SK-N-SH (cell line): Measurements from ENCODE around the gene ADGRL4. TPM values are rescaled to one million over a fixed set of nuclear protein-coding genes. Genes with fewer than 3 reads are reported as not detected.

Experiments
- CTCF ChIA-PET: fragments of 300-600, 350-600 bp; formaldehyde crosslinking; extraction: SDS; loops from one replicate; lab custom pipeline; 2021; lab: Yijun Ruan, JAX
- POLR2A ChIA-PET: fragments of 350-600 bp; sonication (Branson Sonifier 250); formaldehyde crosslinking; extraction: SDS; loops from one replicate; lab custom pipeline; 2020; ENCODE audit warnings: antibody characterized with exemption, inconsistent platforms; lab: Yijun Ruan, JAX
- DNase-seq: peaks from one replicate; pipeline ENCODE4 v3.0.0; 2012
- H2AFZ ChIP-seq: fragments of 200-600 bp; sonication (generic); 2 replicates; pipeline ENCODE4 v1.8.1; 2016; ENCODE audit warnings: antibody characterized with exemption, mild to moderate bottlenecking, low read depth
- H3F3A ChIP-seq: fragments of 200-600 bp; sonication (generic); replicated peaks from 2 replicates; pipeline ENCODE3; 2016; ENCODE audit warnings: antibody characterized with exemption, mild to moderate bottlenecking; ENCODE audit not compliant: insufficient read depth
- H3K27ac ChIP-seq, 2 experiments: fragments of 200-500 bp in 1 of 2; fragments of 200-600 bp in 1 of 2; sonication (Bioruptor generic) in 1 of 2; sonication (generic), shearing (Covaris generic) in 1 of 2; 2 replicates each; pipeline versions ENCODE4 v1.5.1 to v1.6.1; 2014 to 2016; ENCODE audit warnings: low read depth in 2 of 2, inconsistent platforms in 1 of 2, low read length in 1 of 2, mild to moderate bottlenecking in 1 of 2, mixed read lengths in 1 of 2
- H3K27me3 ChIP-seq: fragments of 200-600 bp; sonication (generic), shearing (Covaris generic); 2 replicates; pipeline ENCODE4 v1.6.1; 2016; ENCODE audit warnings: mixed run types; ENCODE audit not compliant: insufficient read depth
- H3K36me3 ChIP-seq, 2 experiments: fragments of 200-500 bp in 1 of 2; fragments of 200-600 bp in 1 of 2; sonication (Bioruptor generic) in 1 of 2; sonication (generic) in 1 of 2; replicated peaks in 1 of 2; 2 replicates each; pipeline versions ENCODE3 to v1.5.1; 2014 to 2016; ENCODE audit warnings: low read length in 1 of 2, mild to moderate bottlenecking in 1 of 2; ENCODE audit not compliant: insufficient read depth in 2 of 2, control insufficient read depth in 1 of 2
- H3K4me1 ChIP-seq, 2 experiments: fragments of 200-500 bp in 1 of 2; fragments of 200-600 bp in 1 of 2; sonication (Bioruptor generic) in 1 of 2; sonication (generic), shearing (Covaris generic) in 1 of 2; 2 replicates each; pipeline versions ENCODE4 v1.5.1 to v1.6.1; 2014 to 2016; ENCODE audit warnings: low read depth in 1 of 2, low read length in 1 of 2, mixed run types in 1 of 2; ENCODE audit not compliant: insufficient read depth in 2 of 2, control insufficient read depth in 1 of 2
- H3K4me2 ChIP-seq: fragments of 200-600 bp; sonication (generic), shearing (Covaris generic); 2 replicates; pipeline ENCODE4 v1.6.1; 2017; ENCODE audit warnings: mixed run types
- H3K4me3 ChIP-seq, 2 experiments: fragments of 200-500 bp in 1 of 2; fragments of 200-600 bp in 1 of 2; sonication (Bioruptor generic) in 1 of 2; sonication (generic), shearing (Covaris generic) in 1 of 2; 2 replicates each; pipeline versions ENCODE4 v1.5.1 to v1.8.1; 2014 to 2016; ENCODE audit warnings: low read depth in 2 of 2, inconsistent platforms in 1 of 2, low read length in 1 of 2, mild to moderate bottlenecking in 1 of 2, mixed read lengths in 1 of 2, moderate library complexity in 1 of 2
- H3K79me2 ChIP-seq: fragments of 200-600 bp; sonication (generic); 2 replicates; pipeline ENCODE4 v1.8.1; 2017; ENCODE audit warnings: mild to moderate bottlenecking; ENCODE audit not compliant: insufficient read depth
- H3K9ac ChIP-seq: fragments of 200-600 bp; sonication (generic); 2 replicates; pipeline ENCODE4 v1.6.1; 2017; ENCODE audit warnings: mixed run types
- H3K9me2 ChIP-seq: fragments of 200-600 bp; sonication (generic); 2 replicates; pipeline ENCODE4 v1.6.1; 2017; ENCODE audit warnings: mixed run types
- H3K9me3 ChIP-seq: fragments of 200-600 bp; sonication (generic); 2 replicates; pipeline ENCODE4 v1.6.1; 2017; ENCODE audit warnings: mixed run types, mild to moderate bottlenecking, moderate library complexity
- H4K20me1 ChIP-seq: fragments of 200-600 bp; sonication (generic); 2 replicates; pipeline ENCODE4 v1.6.1; 2017; ENCODE audit warnings: mild to moderate bottlenecking, mixed run types; ENCODE audit not compliant: insufficient read depth
- CHD2 ChIP-seq: fragments of 150-350 bp; IDR thresholded peaks from 2 replicates; pipeline ENCODE4 v1.6.1; 2018; ENCODE audit warnings: low read length; ENCODE audit not compliant: partially characterized antibody
- ELF1 ChIP-seq: IDR thresholded peaks from 2 replicates; pipeline ENCODE4 v1.4.0; 2012
- EZH2phosphoT487 ChIP-seq: fragments of 200-600 bp; sonication (generic); IDR thresholded peaks from 2 replicates; pipeline ENCODE4 v1.6.1; 2017; ENCODE audit warnings: low read depth, mixed run types, mild to moderate bottlenecking, antibody characterized with exemption, moderate library complexity, borderline replicate concordance
- FOSL2 ChIP-seq: IDR thresholded peaks from 2 replicates; pipeline ENCODE4 v1.4.0; 2012; ENCODE audit warnings: low read depth, mild to moderate bottlenecking, moderate library complexity, borderline replicate concordance
- FOXJ3 ChIP-seq: sonication (generic); formaldehyde crosslinking; IDR thresholded peaks from 2 replicates; pipeline ENCODE4 v1.5.1; 2020; ENCODE audit warnings: mild to moderate bottlenecking, missing genetic modification reagents
- GABPA ChIP-seq: IDR thresholded peaks from 2 replicates; pipeline ENCODE4 v1.4.0; 2012; ENCODE audit warnings: low read depth, mild to moderate bottlenecking
- JUND ChIP-seq: IDR thresholded peaks from 2 replicates; pipeline ENCODE4 v1.4.0; 2012
- MEF2A ChIP-seq: IDR thresholded peaks from 2 replicates; pipeline ENCODE4 v1.4.0; 2012; ENCODE audit warnings: low read depth, borderline replicate concordance
- NRF1 ChIP-seq: IDR thresholded peaks from 2 replicates; pipeline ENCODE4 v1.6.1; 2012; ENCODE audit warnings: low read depth, mild to moderate bottlenecking, low read length
- POLR2AphosphoS5 ChIP-seq: IDR thresholded peaks from 2 replicates; pipeline ENCODE4 v1.6.1; 2012; ENCODE audit warnings: low read depth, low read length
- RAD21 ChIP-seq: IDR thresholded peaks from 2 replicates; pipeline ENCODE4 v1.6.1; 2012; ENCODE audit warnings: mild to moderate bottlenecking, low read length
- RCOR1 ChIP-seq: fragments of 150-350 bp; IDR thresholded peaks from 2 replicates; pipeline ENCODE4 v1.6.1; 2017; ENCODE audit warnings: antibody characterized with exemption, low read length
- RXRA ChIP-seq: IDR thresholded peaks from 2 replicates; pipeline ENCODE4 v1.4.0; 2012; ENCODE audit warnings: low read depth, mild to moderate bottlenecking, borderline replicate concordance
- SIN3A ChIP-seq: IDR thresholded peaks from 2 replicates; pipeline ENCODE4 v1.6.1; 2012; ENCODE audit warnings: low read depth, mild to moderate bottlenecking, low read length, moderate library complexity, borderline replicate concordance
- SMC3 ChIP-seq: IDR thresholded peaks from 2 replicates; pipeline ENCODE4 v1.6.1; 2012; ENCODE audit warnings: low read depth, low read length, improper control_type of control experiment
- TCF12 ChIP-seq: IDR thresholded peaks from 2 replicates; pipeline ENCODE4 v1.4.0; 2012
- TEAD4 ChIP-seq: IDR thresholded peaks from 2 replicates; pipeline ENCODE4 v1.4.0; 2012; ENCODE audit warnings: mild to moderate bottlenecking, borderline replicate concordance; ENCODE audit not compliant: insufficient read depth
- WGBS: methylation state at CpG from one replicate; pipeline ENCODE4 v1.1.6; 2017; ENCODE audit warnings: low lambda C conversion rate; 5-methylcytosine and 5-hydroxymethylcytosine counted together
- polyA plus RNA-seq, 3 experiments: library from polyadenylated mRNA; depleted of rRNA; stranded (reverse); fragments of >200 nt; gene quantifications; 2 replicates each; pipeline ENCODE4 v1.2.3, GENCODE V29; 2012
- TF ChIP-seq, protein P1 (sequence below): IDR thresholded peaks from 2 replicates; pipeline ENCODE4; 2012
- TF ChIP-seq, protein P2 (sequence below): fragments of 150-350 bp; IDR thresholded peaks from 2 replicates; pipeline ENCODE4 v1.6.1; 2017; ENCODE audit warnings: antibody characterized with exemption, low read length, low read depth, borderline replicate concordance
- TF ChIP-seq, protein P3 (sequence below): fragments of 200-600 bp; sonication (generic); IDR thresholded peaks from 2 replicates; pipeline ENCODE4 v1.6.1; 2017; ENCODE audit warnings: antibody characterized with exemption, mild to moderate bottlenecking, moderate library complexity
- TF ChIP-seq, protein P4 (sequence below): IDR thresholded peaks from 2 replicates; pipeline ENCODE4 v1.4.0; 2012; ENCODE audit warnings: low read depth, borderline replicate concordance

ADGRL4 gene
- polyA plus RNA-seq, 1 of the 3 experiments (the other 2 are of a cell fraction), result 0.30 TPM

DNA sequence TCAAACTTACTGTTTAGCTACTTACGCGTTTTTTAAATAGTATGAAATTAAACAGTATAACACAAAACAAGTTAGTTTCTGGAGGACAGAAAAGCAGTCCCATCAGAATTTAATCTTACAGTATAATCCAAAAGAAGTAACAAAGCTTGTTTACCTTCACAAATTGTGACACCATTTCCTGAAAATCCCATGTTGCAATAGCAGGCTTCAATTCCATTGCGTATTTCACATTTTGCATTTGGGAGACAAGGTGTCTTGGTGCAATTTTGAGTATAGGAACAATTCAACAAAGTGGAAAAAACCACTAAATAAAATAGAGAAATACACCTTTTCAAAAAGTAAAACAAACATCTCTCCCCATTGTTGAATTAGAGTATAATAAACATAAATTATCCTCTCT is 1.6 kb downstream of the ADGRL4 start:
- H3K79me2 ChIP-seq, result no peaks in the 10 kb centered on the region
- DNase-seq, result no peak
- no peaks in the 10 kb centered on the region for H3K36me3 ChIP-seq
- no peaks in the 10 kb centered on the region for H3K9me2 ChIP-seq
- H2AFZ ChIP-seq, result 0 out of 2 replicates have a peak overlapping the region, but pooled peaks have one; percentile 24
- no peak overlapping the region for H3K4me2 ChIP-seq
- H3F3A ChIP-seq, result no peaks in the 10 kb centered on the region
- no peak overlapping the region for H3K9ac ChIP-seq
- TF ChIP-seq JUND, result no peak
- no peak for TF ChIP-seq SIN3A
- TF ChIP-seq POLR2AphosphoS5, result no peak
- no peak for TF ChIP-seq RXRA
- no peak for TF ChIP-seq TEAD4
- no peak for TF ChIP-seq FOSL2
- TF ChIP-seq ELF1, result no peak
- no peak for TF ChIP-seq GABPA
- no peak for TF ChIP-seq FOXJ3
- TF ChIP-seq, protein P1, sequence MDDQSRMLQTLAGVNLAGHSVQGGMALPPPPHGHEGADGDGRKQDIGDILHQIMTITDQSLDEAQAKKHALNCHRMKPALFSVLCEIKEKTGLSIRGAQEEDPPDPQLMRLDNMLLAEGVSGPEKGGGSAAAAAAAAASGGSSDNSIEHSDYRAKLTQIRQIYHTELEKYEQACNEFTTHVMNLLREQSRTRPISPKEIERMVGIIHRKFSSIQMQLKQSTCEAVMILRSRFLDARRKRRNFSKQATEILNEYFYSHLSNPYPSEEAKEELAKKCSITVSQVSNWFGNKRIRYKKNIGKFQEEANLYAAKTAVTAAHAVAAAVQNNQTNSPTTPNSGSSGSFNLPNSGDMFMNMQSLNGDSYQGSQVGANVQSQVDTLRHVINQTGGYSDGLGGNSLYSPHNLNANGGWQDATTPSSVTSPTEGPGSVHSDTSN, result no peak
- TF ChIP-seq NRF1, result no peak
- TF ChIP-seq, all 33 proteins: peak for 0
- Histone ChIP-seq H3K9me3 (no peaks in the 10 kb centered on the region), H4K20me1 (no peaks in the 10 kb centered on the region), H3K4me3 (no peak overlapping the region), H3K27ac (no peak overlapping the region), H3K27me3 (no peaks in the 10 kb centered on the region), H3K4me1 (no peaks in the 10 kb centered on the region)
- ChIA-PET CTCF (no interaction called here), POLR2A (no interaction called here)
- 97% methylated on average over 3 of the region's 3 CpGs for WGBS

DNA sequence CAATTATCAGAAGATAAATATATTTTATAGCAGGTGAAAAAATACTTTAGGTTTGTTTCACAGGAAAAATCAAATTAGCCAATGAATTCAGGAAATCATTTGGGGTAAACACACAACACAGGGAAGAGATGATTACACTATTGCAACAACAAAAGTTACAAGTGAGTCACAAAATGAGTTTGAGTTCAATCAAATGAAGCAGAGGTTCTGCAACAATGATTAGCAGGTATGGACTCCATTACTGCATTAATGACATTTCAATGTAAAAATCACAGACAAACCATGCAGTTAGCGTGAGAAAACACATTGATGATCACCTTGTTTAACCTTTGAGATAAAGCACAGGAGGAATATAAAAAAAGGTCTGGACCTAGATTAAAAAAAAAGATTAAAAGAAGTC is 9.7 kb downstream of the ADGRL4 start:
- no peak for DNase-seq
- 90% methylated on average over 1 of the region's 1 CpG for WGBS
- H2AFZ ChIP-seq, result no peak overlapping the region
- no peaks in the 10 kb centered on the region for H3F3A ChIP-seq
- H3K4me2 ChIP-seq, result no peak overlapping the region
- H4K20me1 ChIP-seq, result no peaks in the 10 kb centered on the region
- no peaks in the 10 kb centered on the region for H3K79me2 ChIP-seq
- H3K4me3 ChIP-seq, result no peak overlapping the region
- H3K36me3 ChIP-seq, result no peaks in the 10 kb centered on the region
- no peak overlapping the region for H3K27ac ChIP-seq
- ChIA-PET POLR2A (no interaction called here), CTCF (no interaction called here)
- no peaks in the 10 kb centered on the region; a peak in 1 of 4 replicates for H3K4me1 ChIP-seq
- H3K9ac ChIP-seq, result no peak overlapping the region
- H3K27me3 ChIP-seq, result no peaks in the 10 kb centered on the region
- no peaks in the 10 kb centered on the region for H3K9me3 ChIP-seq
- TF ChIP-seq MEF2A (no peak), RAD21 (no peak), TEAD4 (no peak), NRF1 (no peak), SMC3 (no peak), TCF12 (no peak), EZH2phosphoT487 (no peak), RCOR1 (no peak), CHD2 (no peak), GABPA (no peak), JUND (no peak)
- TF ChIP-seq, protein P2, sequence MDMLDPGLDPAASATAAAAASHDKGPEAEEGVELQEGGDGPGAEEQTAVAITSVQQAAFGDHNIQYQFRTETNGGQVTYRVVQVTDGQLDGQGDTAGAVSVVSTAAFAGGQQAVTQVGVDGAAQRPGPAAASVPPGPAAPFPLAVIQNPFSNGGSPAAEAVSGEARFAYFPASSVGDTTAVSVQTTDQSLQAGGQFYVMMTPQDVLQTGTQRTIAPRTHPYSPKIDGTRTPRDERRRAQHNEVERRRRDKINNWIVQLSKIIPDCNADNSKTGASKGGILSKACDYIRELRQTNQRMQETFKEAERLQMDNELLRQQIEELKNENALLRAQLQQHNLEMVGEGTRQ, result no peak
- TF ChIP-seq, protein P3, sequence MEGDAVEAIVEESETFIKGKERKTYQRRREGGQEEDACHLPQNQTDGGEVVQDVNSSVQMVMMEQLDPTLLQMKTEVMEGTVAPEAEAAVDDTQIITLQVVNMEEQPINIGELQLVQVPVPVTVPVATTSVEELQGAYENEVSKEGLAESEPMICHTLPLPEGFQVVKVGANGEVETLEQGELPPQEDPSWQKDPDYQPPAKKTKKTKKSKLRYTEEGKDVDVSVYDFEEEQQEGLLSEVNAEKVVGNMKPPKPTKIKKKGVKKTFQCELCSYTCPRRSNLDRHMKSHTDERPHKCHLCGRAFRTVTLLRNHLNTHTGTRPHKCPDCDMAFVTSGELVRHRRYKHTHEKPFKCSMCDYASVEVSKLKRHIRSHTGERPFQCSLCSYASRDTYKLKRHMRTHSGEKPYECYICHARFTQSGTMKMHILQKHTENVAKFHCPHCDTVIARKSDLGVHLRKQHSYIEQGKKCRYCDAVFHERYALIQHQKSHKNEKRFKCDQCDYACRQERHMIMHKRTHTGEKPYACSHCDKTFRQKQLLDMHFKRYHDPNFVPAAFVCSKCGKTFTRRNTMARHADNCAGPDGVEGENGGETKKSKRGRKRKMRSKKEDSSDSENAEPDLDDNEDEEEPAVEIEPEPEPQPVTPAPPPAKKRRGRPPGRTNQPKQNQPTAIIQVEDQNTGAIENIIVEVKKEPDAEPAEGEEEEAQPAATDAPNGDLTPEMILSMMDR, result no peak
- TF ChIP-seq, protein P4, sequence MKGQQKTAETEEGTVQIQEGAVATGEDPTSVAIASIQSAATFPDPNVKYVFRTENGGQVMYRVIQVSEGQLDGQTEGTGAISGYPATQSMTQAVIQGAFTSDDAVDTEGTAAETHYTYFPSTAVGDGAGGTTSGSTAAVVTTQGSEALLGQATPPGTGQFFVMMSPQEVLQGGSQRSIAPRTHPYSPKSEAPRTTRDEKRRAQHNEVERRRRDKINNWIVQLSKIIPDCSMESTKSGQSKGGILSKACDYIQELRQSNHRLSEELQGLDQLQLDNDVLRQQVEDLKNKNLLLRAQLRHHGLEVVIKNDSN, result no peak
- no peaks in the 10 kb centered on the region for H3K9me2 ChIP-seq
